Trophoblast cell (in vitro differentiated cells and primary cell): ENCODE measurements around the gene FGF11.
A peak's percentile ranks its signal among the peaks of the same experiment; 100 is the strongest.

ENCODE experiments used
- DNase-seq, 2 donors: peaks; one replicate each; pipeline ENCODE4 v3.0.0-alpha.2; 2016
- H2AFZ ChIP-seq: 2 replicates; pipeline ENCODE4 v1.6.1; 2013; ENCODE audit warnings: low read length, moderate library complexity, mild to moderate bottlenecking; ENCODE audit not compliant: insufficient read depth, poor library complexity
- H2AK5ac ChIP-seq: 2 replicates; pipeline ENCODE4 v1.6.1; 2013; ENCODE audit warnings: mild to moderate bottlenecking, low read length
- H2BK120ac ChIP-seq: 2 replicates; pipeline ENCODE4 v1.6.1; 2013; ENCODE audit warnings: low read length, mild to moderate bottlenecking, moderate library complexity; ENCODE audit not compliant: insufficient read depth, poor library complexity
- H2BK12ac ChIP-seq: 2 replicates; pipeline ENCODE4 v1.6.1; 2013; ENCODE audit warnings: mild to moderate bottlenecking, low read length, moderate library complexity
- H2BK5ac ChIP-seq: 2 replicates; pipeline ENCODE4 v1.6.1; 2013; ENCODE audit warnings: low read length, low read depth, moderate library complexity, mild to moderate bottlenecking; ENCODE audit not compliant: poor library complexity
- H3K14ac ChIP-seq: 2 replicates; pipeline ENCODE4 v1.6.1; 2013; ENCODE audit warnings: mild to moderate bottlenecking, low read length
- H3K18ac ChIP-seq: 2 replicates; pipeline ENCODE4 v1.6.1; 2013; ENCODE audit warnings: mild to moderate bottlenecking, low read length
- H3K23ac ChIP-seq: 2 replicates; pipeline ENCODE4 v1.6.1; 2013; ENCODE audit warnings: low read length
- H3K27ac ChIP-seq: 2 replicates; pipeline ENCODE4 v1.5.1; 2013; ENCODE audit warnings: low read depth, mild to moderate bottlenecking, inconsistent platforms, low read length, moderate library complexity
- H3K27me3 ChIP-seq: 2 replicates; pipeline ENCODE4 v1.6.1; 2013; ENCODE audit warnings: inconsistent platforms, mild to moderate bottlenecking, low read length, moderate library complexity; ENCODE audit not compliant: insufficient read depth
- H3K36me3 ChIP-seq, 2 experiments: 1 replicate in 1 of 2; 2 replicates in 1 of 2; pipeline ENCODE4 v1.6.1; 2013; ENCODE audit warnings: low read length in 2 of 2, mild to moderate bottlenecking in 2 of 2, moderate library complexity in 1 of 2; ENCODE audit not compliant: insufficient read depth in 2 of 2, control insufficient read depth in 1 of 2
- H3K4ac ChIP-seq: 2 replicates; pipeline ENCODE4 v1.6.1; 2013; ENCODE audit warnings: low read depth, mild to moderate bottlenecking, low read length, moderate library complexity
- H3K4me1 ChIP-seq, 2 experiments: 1 replicate in 1 of 2; 2 replicates in 1 of 2; pipeline ENCODE4 v1.6.1; 2013; ENCODE audit warnings: low read length in 2 of 2, mild to moderate bottlenecking in 2 of 2, moderate library complexity in 1 of 2; ENCODE audit not compliant: insufficient read depth in 2 of 2, control insufficient read depth in 1 of 2
- H3K4me2 ChIP-seq: 2 replicates; pipeline ENCODE4 v1.6.1; 2013; ENCODE audit warnings: inconsistent platforms, mild to moderate bottlenecking, low read length, moderate library complexity
- H3K4me3 ChIP-seq: 2 replicates; pipeline ENCODE4 v1.5.1; 2013; ENCODE audit warnings: mild to moderate bottlenecking, low read depth, low read length, inconsistent platforms
- H3K79me1 ChIP-seq: one replicate; pipeline ENCODE4 v1.6.1; 2013; ENCODE audit warnings: low read length
- H3K79me2 ChIP-seq: 2 replicates; pipeline ENCODE4 v1.6.1; 2013; ENCODE audit warnings: low read length, mild to moderate bottlenecking; ENCODE audit not compliant: control insufficient read depth, insufficient read depth, poor library complexity
- H3K9ac ChIP-seq: 2 replicates; pipeline ENCODE4 v1.6.1; 2013; ENCODE audit warnings: mild to moderate bottlenecking, low read length
- H3K9me3 ChIP-seq: 2 replicates; pipeline ENCODE4 v1.6.1; 2013; ENCODE audit warnings: low read depth, mild to moderate bottlenecking, control low read depth, inconsistent platforms, low read length; ENCODE audit not compliant: insufficient read depth
- H4K12ac ChIP-seq: 2 replicates; pipeline ENCODE4 v1.6.1; 2013; ENCODE audit warnings: low read depth, mild to moderate bottlenecking, low read length, moderate library complexity
- H4K8ac ChIP-seq: 2 replicates; pipeline ENCODE4 v1.6.1; 2013; ENCODE audit warnings: low read depth, mild to moderate bottlenecking, low read length, moderate library complexity
- H4K91ac ChIP-seq: one replicate; pipeline ENCODE4 v1.6.1; 2013; ENCODE audit warnings: low read depth, mild to moderate bottlenecking, low read length, moderate library complexity
- WGBS: extraction: QIAGEN DNeasy Blood & Tissue Kit; methylation state at CpG from one replicate; pipeline ENCODE4 v1.1.7; 2013; ENCODE audit warnings: missing lambda C conversion rate; ENCODE audit not compliant: insufficient read length, insufficient coverage; ENCODE audit errors: extremely low coverage; 5-methylcytosine and 5-hydroxymethylcytosine counted together

The FGF11 gene

DNA sequence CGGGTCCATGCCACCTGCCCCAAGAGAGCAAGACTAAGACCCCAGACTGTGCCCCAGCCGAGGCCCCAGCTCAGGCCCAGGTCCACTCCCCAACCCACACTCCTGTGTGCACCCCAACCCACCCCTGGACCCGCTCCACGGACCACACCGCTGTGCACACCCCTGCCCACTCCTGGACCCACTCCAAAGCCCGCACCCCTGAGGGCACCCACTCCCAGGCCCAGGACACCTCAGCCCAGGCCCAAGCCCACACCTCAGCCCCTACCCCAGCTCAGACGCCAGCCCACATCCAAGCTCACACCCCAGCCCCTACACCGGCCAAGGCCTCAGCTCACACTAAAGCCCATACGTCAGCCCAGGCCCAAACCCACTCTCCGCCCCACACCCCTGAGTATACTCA lies 9.6 kb upstream of the FGF11 start:
- H3K79me2 ChIP-seq, result no peaks in the 10 kb centered on the region
- H4K91ac ChIP-seq, result no peak overlapping the region
- no peaks in the 10 kb centered on the region for H3K27me3 ChIP-seq
- H2AFZ ChIP-seq, result no peak overlapping the region
- H3K27ac ChIP-seq, result no peak overlapping the region
- H4K12ac ChIP-seq, result no peak overlapping the region
- H3K4ac ChIP-seq, result no peak overlapping the region
- H3K4me2 ChIP-seq, result no peak overlapping the region
- H3K36me3 ChIP-seq, result no peaks in the 10 kb centered on the region
- H3K14ac ChIP-seq, result no peak overlapping the region
- no peak overlapping the region for H3K4me3 ChIP-seq
- no peak overlapping the region for H3K9ac ChIP-seq
- H3K4me1 ChIP-seq, result no peaks in the 10 kb centered on the region
- H4K8ac ChIP-seq, result no peak overlapping the region
- H3K18ac ChIP-seq, result no peak overlapping the region
- peaks cover 7% of the 10 kb centered on the region for H3K9me3 ChIP-seq
- H2BK120ac ChIP-seq, result no peak overlapping the region
- H3K23ac ChIP-seq, result no peak overlapping the region
- no peak overlapping the region for H2BK5ac ChIP-seq
- no peak overlapping the region for H2AK5ac ChIP-seq
- DNase-seq, result no peak
- WGBS, result no CpG with 5 or more reads among the region's 10 CpGs
- H2BK12ac ChIP-seq, result no peak overlapping the region
- H3K79me1 ChIP-seq, result no peaks in the 10 kb centered on the region

DNA sequence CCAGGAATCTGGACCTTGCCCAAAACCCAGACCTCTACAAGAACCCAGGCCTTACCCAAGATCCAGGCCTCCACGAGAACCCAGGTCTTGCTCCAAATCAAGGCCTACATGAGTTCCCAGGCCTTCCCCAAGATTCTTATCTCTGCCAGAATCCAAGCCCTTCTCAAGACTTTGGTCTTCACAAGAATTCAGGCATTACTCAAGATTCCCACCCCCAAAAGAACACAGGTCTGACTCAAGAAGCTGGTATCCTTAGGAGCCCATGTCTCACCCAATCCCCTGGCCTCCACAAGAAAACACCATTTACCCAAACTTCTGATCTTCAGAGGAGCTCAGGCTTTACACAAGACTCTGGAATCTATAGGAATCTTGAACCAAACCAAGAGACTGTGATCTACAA lies 8.1 kb upstream of the FGF11 start:
- Histone ChIP-seq H4K91ac (no peak overlapping the region), H3K27me3 (no peaks in the 10 kb centered on the region), H4K12ac (no peak overlapping the region), H3K27ac (no peak overlapping the region), H2BK12ac (no peak overlapping the region), H3K4me2 (no peak overlapping the region), H3K4me1 (peaks cover 2% of the 10 kb centered on the region in 2 experiments), H3K36me3 (no peaks in the 10 kb centered on the region), H3K9me3 (peaks cover 3% of the 10 kb centered on the region), H3K9ac (no peak overlapping the region), H2AK5ac (no peak overlapping the region), H3K23ac (no peak overlapping the region), H3K4me3 (no peak overlapping the region), H2BK5ac (no peak overlapping the region), H3K14ac (no peak overlapping the region), H3K79me2 (peaks cover 2% of the 10 kb centered on the region), H2AFZ (no peak overlapping the region), H2BK120ac (no peak overlapping the region), H4K8ac (no peak overlapping the region), H3K79me1 (peaks cover 6% of the 10 kb centered on the region), H3K4ac (no peak overlapping the region), H3K18ac (no peak overlapping the region)
- DNase-seq, result no peak
- WGBS, result no CpG with 5 or more reads among the region's 1 CpG

DNA sequence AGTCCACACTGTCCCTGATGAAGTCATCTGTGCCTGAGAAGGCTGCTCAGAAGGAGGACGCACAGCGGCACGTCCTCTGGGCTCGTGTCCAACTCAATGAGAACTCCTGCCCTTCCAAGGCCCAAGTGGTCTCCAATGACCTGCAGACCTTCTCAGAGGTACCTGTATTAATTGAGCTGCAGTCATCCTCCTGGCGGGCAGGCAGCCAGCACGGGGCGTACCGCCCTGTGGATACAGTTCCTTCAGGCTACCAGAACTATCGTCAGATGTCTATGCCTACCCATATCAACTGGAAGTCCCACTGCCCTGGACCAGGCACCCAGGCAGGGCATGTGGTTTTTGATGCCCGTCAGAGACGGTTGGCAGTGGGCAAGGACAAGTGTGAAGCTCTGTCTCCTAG lies 7.0 kb upstream of the FGF11 start:
- no CpG with 5 or more reads among the region's 11 CpGs for WGBS
- Histone ChIP-seq H3K4me2 (no peak overlapping the region), H3K36me3 (no peaks in the 10 kb centered on the region), H3K79me1 (peaks cover 12% of the 10 kb centered on the region), H2BK5ac (no peak overlapping the region), H3K18ac (no peak overlapping the region), H2AFZ (no peak overlapping the region), H2AK5ac (no peak overlapping the region), H3K9ac (no peak overlapping the region), H2BK12ac (no peak overlapping the region), H3K14ac (no peak overlapping the region), H3K23ac (no peak overlapping the region), H4K8ac (no peak overlapping the region), H3K4me3 (no peak overlapping the region), H3K27me3 (no peaks in the 10 kb centered on the region), H3K4ac (no peak overlapping the region), H3K27ac (no peak overlapping the region), H4K91ac (no peak overlapping the region), H4K12ac (no peak overlapping the region), H2BK120ac (no peak overlapping the region), H3K4me1 (peaks cover 8 to 10% of the 10 kb centered on the region in 2 experiments), H3K79me2 (peaks cover 2% of the 10 kb centered on the region), H3K9me3 (peaks cover 5% of the 10 kb centered on the region)
- DNase-seq, result no peak

DNA sequence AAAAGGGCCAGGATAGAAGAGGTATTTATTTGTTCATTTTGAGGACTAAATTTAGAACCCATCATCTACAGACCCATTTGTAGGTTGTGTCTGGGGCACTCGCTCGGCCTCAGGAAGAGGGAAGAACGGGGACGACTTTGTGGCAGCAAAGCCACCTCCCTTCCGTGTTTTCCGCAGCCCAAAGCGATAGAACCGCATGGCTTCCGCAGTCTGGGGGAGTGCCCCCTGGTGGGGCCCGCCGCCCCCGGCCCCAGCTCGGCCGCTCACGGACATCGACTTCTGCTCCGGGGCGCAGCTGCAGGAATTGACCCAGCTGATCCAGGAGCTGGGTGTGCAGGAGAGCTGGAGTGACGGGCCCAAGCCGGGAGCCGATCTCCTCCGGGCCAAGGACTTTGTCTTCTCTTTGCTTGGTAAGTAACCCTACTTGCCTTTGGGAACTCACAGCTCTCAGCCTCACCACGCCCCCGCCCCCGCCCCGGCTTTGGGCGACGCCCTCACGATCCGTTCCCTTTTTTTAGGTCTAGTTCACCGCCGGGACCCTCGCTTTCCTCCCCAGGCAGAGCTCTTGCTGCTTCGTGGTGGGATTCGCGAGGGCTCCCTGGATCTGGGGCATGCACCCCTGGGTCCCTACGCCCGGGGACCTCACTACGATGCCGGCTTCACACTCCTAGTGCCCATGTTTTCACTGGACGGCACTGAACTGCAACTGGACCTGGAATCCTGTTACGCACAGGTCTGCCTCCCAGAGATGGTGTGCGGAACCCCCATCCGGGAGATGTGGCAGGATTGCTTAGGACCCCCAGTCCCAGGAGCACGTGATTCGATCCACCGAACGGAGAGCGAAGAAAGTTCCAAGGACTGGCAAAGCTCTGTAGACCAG lies 3.4 kb upstream of the FGF11 start:
- Histone ChIP-seq H3K4me1 (peaks cover 25 to 33% of the 10 kb centered on the region in 2 experiments), H2BK12ac (no peak overlapping the region), H4K12ac (peak overlapping the region; percentile 62), H4K8ac (peak overlapping the region; percentile 74), H3K4ac (peak overlapping the region; percentile 27), H3K23ac (no peak overlapping the region), H3K79me1 (peaks cover 18% of the 10 kb centered on the region), H2AFZ (peak overlapping the region; percentile 53), H3K79me2 (peaks cover 4% of the 10 kb centered on the region), H3K36me3 (no peaks in the 10 kb centered on the region), H3K4me2 (peak overlapping the region; percentile 94), H3K9me3 (peaks cover 5% of the 10 kb centered on the region), H3K27me3 (peaks cover 18% of the 10 kb centered on the region), H3K27ac (peak overlapping the region; percentile 45), H3K18ac (peak overlapping the region; percentile 55), H3K4me3 (peak overlapping the region; percentile 53), H2AK5ac (peak overlapping the region; percentile 73), H2BK120ac (peak overlapping the region; percentile 57), H3K9ac (peak overlapping the region; percentile 31), H3K14ac (peak overlapping the region; percentile 52), H2BK5ac (peak overlapping the region; percentile 20), H4K91ac (peak overlapping the region; percentile 62)
- DNase-seq, result peak; percentile 35 to 59
- no CpG with 5 or more reads among the region's 49 CpGs for WGBS
